GM21367 (cell line): ENCODE results near the gene CRYGN.

ENCODE experiments used
- ATAC-seq: cut with Tn5 transposase; IDR thresholded peaks from one replicate; pipeline ENCODE4 v1.9.1; 2021; ENCODE audit not compliant: unreplicated experiment

The CRYGN gene

GRCh38 chr7:151440799-151441445, 981 bp upstream of the CRYGN start:
- no peak for ATAC-seq

GRCh38 chr7:151438864-151439601, 908 bp downstream of the CRYGN start:
- ATAC-seq = no peak

GRCh38 chr7:151437866-151438516, 1.9 kb downstream of the CRYGN start:
- ATAC-seq = no peak

GRCh38 chr7:151437159-151437553, 2.8 kb downstream of the CRYGN start:
- ATAC-seq = no peak

GRCh38 chr7:151436446-151437158, 3.3 kb downstream of the CRYGN start:
- no peak for ATAC-seq

- ATAC-seq = no peak
Observed at GRCh38 chr7:151435971-151436370, 4.0 kb downstream of the CRYGN start.

GRCh38 chr7:151435103-151435916, 4.6 kb downstream of the CRYGN start:
- ATAC-seq = no peak

GRCh38 chr7:151434549-151434948, 5.4 kb downstream of the CRYGN start:
- no peak for ATAC-seq

- no peak for ATAC-seq
Observed at GRCh38 chr7:151433721-151434400, 6.1 kb downstream of the CRYGN start.

GRCh38 chr7:151432658-151433521, 7.1 kb downstream of the CRYGN start:
- peak; percentile 61 for ATAC-seq

GRCh38 chr7:151431768-151432311, 8.1 kb downstream of the CRYGN start:
- ATAC-seq = no peak

- no peak for ATAC-seq
Observed at GRCh38 chr7:151431281-151431767, 8.6 kb downstream of the CRYGN start.

- ATAC-seq = no peak
Observed at GRCh38 chr7:151430391-151431205, 9.3 kb downstream of the CRYGN start.

GRCh38 chr7:151429560-151430331, 10.2 kb downstream of the CRYGN start:
- ATAC-seq = peak; percentile 61

GRCh38 chr7:151429237-151429559, 10.7 kb downstream of the CRYGN start:
- no peak for ATAC-seq

- ATAC-seq = no peak
Observed at GRCh38 chr7:151428378-151429236, 11.3 kb downstream of the CRYGN start.
